K562 (cell line): ENCODE results near the gene CCDC28A. TPM values are rescaled to one million over a fixed set of nuclear protein-coding genes. Genes with fewer than 3 reads are reported as not detected.
A peak's percentile ranks its signal among the peaks of the same experiment; 100 is the strongest.

Experiments used
- ATF7 ChIP-seq: fragments of 450-650 bp; IDR thresholded peaks from 2 replicates; pipeline ENCODE4 v1.7.1; 2014; ENCODE audit warnings: mild to moderate bottlenecking, moderate library complexity
- BRF1 ChIP-seq: IDR thresholded peaks from 3 replicates; pipeline ENCODE4 v1.6.1; 2011; ENCODE audit warnings: borderline replicate concordance, mild to moderate bottlenecking; ENCODE audit not compliant: insufficient read length; ENCODE audit errors: extremely low read depth
- CREM ChIP-seq: IDR thresholded peaks from 2 replicates; pipeline ENCODE4 v1.6.1; 2014; ENCODE audit warnings: antibody characterized with exemption, low read depth
- DEAF1 ChIP-seq: fragments of 450-650 bp; formaldehyde crosslinking; IDR thresholded peaks from 2 replicates; pipeline ENCODE4 v1.4.0; 2020; ENCODE audit warnings: mild to moderate bottlenecking, moderate library complexity
- EP400 ChIP-seq: fragments of 450-650 bp; IDR thresholded peaks from 2 replicates; pipeline ENCODE4 v1.6.1; 2017; ENCODE audit warnings: antibody characterized with exemption, mild to moderate bottlenecking, moderate library complexity
- L3MBTL2 ChIP-seq: fragments of 450-650 bp; IDR thresholded peaks from 2 replicates; pipeline ENCODE4 v1.6.1; 2016; ENCODE audit warnings: mild to moderate bottlenecking, moderate library complexity
- NCOR1 ChIP-seq: fragments of 450-650 bp; IDR thresholded peaks from 2 replicates; pipeline ENCODE4 v1.6.1; 2016; ENCODE audit warnings: mild to moderate bottlenecking, moderate library complexity
- NR4A1 ChIP-seq, 2 experiments: fragments of 250-450 bp in 1 of 2; fragments of 450-650 bp in 1 of 2; sonication (Bioruptor Pico) in 1 of 2; IDR thresholded peaks; 2 replicates each; pipeline versions ENCODE4 v1.4.0 to v1.6.1; 2016 to 2020; ENCODE audit warnings: mild to moderate bottlenecking in 2 of 2, missing compliant biosample characterization in 1 of 2, missing genetic modification characterization in 1 of 2, moderate library complexity in 1 of 2
- RBM17 ChIP-seq: fragments of 200-400 bp; formaldehyde crosslinking; IDR thresholded peaks from 2 replicates; pipeline ENCODE4 v1.6.1; 2017; ENCODE audit warnings: low read depth, mild to moderate bottlenecking, low read length, borderline replicate concordance
- SMARCE1 ChIP-seq: fragments of 450-650 bp; IDR thresholded peaks from 2 replicates; pipeline ENCODE4 v1.7.1; 2016; ENCODE audit warnings: mild to moderate bottlenecking
- SREBF1 ChIP-seq: fragments of 150-350 bp; IDR thresholded peaks from 2 replicates; pipeline ENCODE4 v1.6.1; 2014; ENCODE audit warnings: antibody characterized with exemption, low read depth, low read length, borderline replicate concordance
- SREBF2 ChIP-seq: sonication (generic); formaldehyde crosslinking; IDR thresholded peaks from 2 replicates; pipeline ENCODE4 v1.4.0; 2020; ENCODE audit warnings: mild to moderate bottlenecking, missing genetic modification reagents
- TBP ChIP-seq: optimal IDR thresholded peaks from 2 replicates; pipeline ENCODE3; 2011; ENCODE audit warnings: low read depth, low read length, improper control_type of control experiment
- THRB ChIP-seq: fragments of 450-650 bp; formaldehyde crosslinking; conservative IDR thresholded peaks from 2 replicates; pipeline ENCODE4 v1.4.0; 2022; ENCODE audit warnings: mild to moderate bottlenecking, missing genetic modification characterization
- TRIM28 ChIP-seq: fragments of 450-650 bp; IDR thresholded peaks from 2 replicates; pipeline ENCODE4 v1.6.1; 2017
- ZBTB49 ChIP-seq: sonication (generic); formaldehyde crosslinking; IDR thresholded peaks from 2 replicates; pipeline ENCODE4 v1.8.0; 2022; ENCODE audit warnings: missing genetic modification reagents, mild to moderate bottlenecking, borderline replicate concordance
- ZFX ChIP-seq: sonication (generic); formaldehyde crosslinking; IDR thresholded peaks from 2 replicates; pipeline ENCODE4 v1.8.0; 2022; ENCODE audit warnings: mild to moderate bottlenecking, missing genetic modification reagents, moderate library complexity
- ZNF778 ChIP-seq: fragments of 450-650 bp; formaldehyde crosslinking; IDR thresholded peaks from 2 replicates; pipeline ENCODE4 v1.4.0; 2020; ENCODE audit warnings: mild to moderate bottlenecking, moderate library complexity
- polyA plus RNA-seq, 8 experiments: library from polyadenylated mRNA; depleted of rRNA in 4 of 8; stranded (reverse) in 5 of 8; unstranded in 3 of 8; fragments of >200 nt; fragmentation: Nextera tagmentation in 2 of 8; fragmentation: Illumina TruSeq in 1 of 8; extraction: Ambion mirVana in 2 of 8; extraction: Trizol in 1 of 8; gene quantifications; 2 replicates each; pipeline versions ENCODE4 v1.2.1 to v1.2.3, GENCODE V29; 2011 to 2014; ENCODE audit warnings: inconsistent platforms in 1 of 8, missing spikeins in 1 of 8
- total RNA-seq, 7 experiments: library from RNA; depleted of rRNA in 6 of 7; stranded (reverse); fragments of >200 nt in 6 of 7; fragmentation: Illumina TruSeq in 2 of 7; extraction: Trizol in 2 of 7; gene quantifications; 2 replicates each; pipeline versions ENCODE4 v1.2.1 to v1.2.3, GENCODE V29; 2011 to 2021; ENCODE audit warnings: low replicate concordance in 1 of 7
- TF ChIP-seq, protein P1 (sequence below): sonication (generic); formaldehyde crosslinking; IDR thresholded peaks from 2 replicates; pipeline ENCODE4 v1.8.0; 2023; ENCODE audit warnings: mild to moderate bottlenecking, missing genetic modification reagents
- TF ChIP-seq, protein P2 (sequence below): sonication (generic); formaldehyde crosslinking; IDR thresholded peaks from 2 replicates; pipeline ENCODE4 v1.8.0; 2022; ENCODE audit warnings: missing genetic modification reagents, mild to moderate bottlenecking, moderate library complexity, borderline replicate concordance

Gene CCDC28A
- total and polyA plus RNA-seq, 9 of the 15 experiments (the other 6 are each of a cell fraction or from before 2014, with no cell fraction given): 12.6 to 35.5 (median 19.1) TPM

DNA sequence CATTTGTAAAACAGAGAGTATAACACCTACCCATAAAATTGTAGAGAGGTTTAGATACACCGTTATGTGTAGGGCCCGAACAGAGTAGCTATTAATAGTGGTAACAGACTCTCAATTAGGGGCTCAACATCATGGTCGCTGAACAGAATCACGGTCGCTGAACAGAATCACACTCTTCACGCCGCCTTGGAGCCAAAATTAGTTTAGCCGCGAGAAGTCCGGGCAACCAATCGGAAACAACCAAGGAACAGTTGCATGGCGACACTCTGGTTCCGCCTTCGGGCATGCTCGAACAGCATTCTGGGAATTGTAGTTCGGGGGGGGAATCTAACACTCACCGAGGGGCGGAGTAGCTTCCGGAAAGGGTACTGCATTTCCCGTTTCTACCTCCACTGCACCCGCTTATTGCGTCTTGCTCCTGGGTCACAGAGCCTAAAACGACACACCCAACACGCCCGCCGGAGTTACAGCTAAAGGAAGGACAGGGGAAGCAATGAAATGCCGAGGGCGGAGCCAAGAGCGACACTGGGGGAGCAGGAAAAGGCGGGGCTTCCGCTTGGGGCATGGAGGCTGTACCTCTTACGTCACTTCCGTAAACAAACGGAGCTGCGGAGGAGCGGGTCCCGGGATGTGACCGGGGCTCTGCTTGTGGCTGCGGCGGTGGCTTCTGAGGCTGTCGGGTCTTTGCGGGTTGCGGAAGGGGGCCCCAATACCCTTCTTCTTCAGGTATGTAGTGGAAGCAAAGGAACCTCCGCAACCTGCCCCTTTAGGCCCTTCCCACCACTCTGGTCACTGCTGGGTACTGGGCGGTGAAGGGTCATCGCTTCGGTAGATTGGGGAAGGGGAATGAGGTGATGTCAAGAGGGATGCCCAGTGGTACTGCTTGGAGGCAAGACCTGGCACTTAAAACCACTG is at the start of gene CCDC28A (continued):
- TF ChIP-seq, protein P1, sequence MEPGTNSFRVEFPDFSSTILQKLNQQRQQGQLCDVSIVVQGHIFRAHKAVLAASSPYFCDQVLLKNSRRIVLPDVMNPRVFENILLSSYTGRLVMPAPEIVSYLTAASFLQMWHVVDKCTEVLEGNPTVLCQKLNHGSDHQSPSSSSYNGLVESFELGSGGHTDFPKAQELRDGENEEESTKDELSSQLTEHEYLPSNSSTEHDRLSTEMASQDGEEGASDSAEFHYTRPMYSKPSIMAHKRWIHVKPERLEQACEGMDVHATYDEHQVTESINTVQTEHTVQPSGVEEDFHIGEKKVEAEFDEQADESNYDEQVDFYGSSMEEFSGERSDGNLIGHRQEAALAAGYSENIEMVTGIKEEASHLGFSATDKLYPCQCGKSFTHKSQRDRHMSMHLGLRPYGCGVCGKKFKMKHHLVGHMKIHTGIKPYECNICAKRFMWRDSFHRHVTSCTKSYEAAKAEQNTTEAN (CRISPR knock-in tag): no peak
- no peak; the same call in 1 of the 2 replicates for TF ChIP-seq EP400
- TF ChIP-seq SREBF1: 0 out of 2 replicates have a peak, but pooled peaks have one; percentile 37
- TF ChIP-seq TBP: no peak
- TF ChIP-seq ZFX (CRISPR knock-in tag): peak; percentile 60
- TF ChIP-seq NCOR1: no peak
- peak; percentile 96 for TF ChIP-seq CREM
- TF ChIP-seq SREBF2 (CRISPR knock-in tag): no peak
- TF ChIP-seq L3MBTL2: peak; percentile 87
- no peak for TF ChIP-seq ZNF778 (CRISPR knock-in tag)
- no peak for TF ChIP-seq DEAF1 (CRISPR knock-in tag)
- no peak for TF ChIP-seq RBM17
- TF ChIP-seq, protein P2, sequence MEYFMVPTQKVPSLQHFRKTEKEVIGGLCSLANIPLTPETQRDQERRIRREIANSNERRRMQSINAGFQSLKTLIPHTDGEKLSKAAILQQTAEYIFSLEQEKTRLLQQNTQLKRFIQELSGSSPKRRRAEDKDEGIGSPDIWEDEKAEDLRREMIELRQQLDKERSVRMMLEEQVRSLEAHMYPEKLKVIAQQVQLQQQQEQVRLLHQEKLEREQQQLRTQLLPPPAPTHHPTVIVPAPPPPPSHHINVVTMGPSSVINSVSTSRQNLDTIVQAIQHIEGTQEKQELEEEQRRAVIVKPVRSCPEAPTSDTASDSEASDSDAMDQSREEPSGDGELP (CRISPR knock-in tag): peak; percentile 70
- TF ChIP-seq TRIM28: no peak; the same call in 1 of the 2 replicates
- no peak for TF ChIP-seq ZBTB49
- no peak for TF ChIP-seq SMARCE1
- TF ChIP-seq BRF1: no peak
- TF ChIP-seq ATF7: peak; percentile 95
- TF ChIP-seq NR4A1 (CRISPR knock-in tag; IDR thresholded peaks at IDR 0.05): no peak
- no peak for TF ChIP-seq NR4A1 (tag; IDR thresholded peaks at IDR 0.05)
- TF ChIP-seq THRB (CRISPR knock-in tag): no peak
